BLaER1 treated with 17β-estradiol and CSF1 and Interleukin-3, amounts not matched to agents 10 nM and 100 nM (cell line): ENCODE data around the gene STK32B.
"Not testable (repeated sequence)": the region's sequence is repeated elsewhere in the genome, so short reads cannot be mapped to it uniquely, and the experiment has no call there.

Experiments used
- H3K27ac ChIP-seq, 11 experiments: shearing (Covaris generic); formaldehyde crosslinking; 2 replicates each; pipeline ENCODE4 v1.8.1; 2022
- H3K27me3 ChIP-seq, 11 experiments: shearing (Covaris generic); formaldehyde crosslinking; 2 replicates each; pipeline ENCODE4 v1.8.1; 2022
- H3K36me3 ChIP-seq, 11 experiments: shearing (Covaris generic); formaldehyde crosslinking; 2 replicates each; pipeline ENCODE4 v1.8.1; 2022
- H3K4me1 ChIP-seq, 10 experiments: shearing (Covaris generic); formaldehyde crosslinking; 2 replicates each; pipeline ENCODE4 v1.8.1; 2022
- H3K4me2 ChIP-seq, 11 experiments: shearing (Covaris generic); formaldehyde crosslinking; 2 replicates each; pipeline ENCODE4 v1.8.1; 2022
- H3K4me3 ChIP-seq, 10 experiments: shearing (Covaris generic); formaldehyde crosslinking; 2 replicates each; pipeline ENCODE4 v1.8.1; 2022
- H3K9ac ChIP-seq, 11 experiments: shearing (Covaris generic); formaldehyde crosslinking; 2 replicates each; pipeline ENCODE4 v1.8.1; 2022
- H3K9me3 ChIP-seq, 11 experiments: shearing (Covaris generic); formaldehyde crosslinking; replicated peaks in 1 of 11; 2 replicates each; pipeline ENCODE4 v1.8.1; 2022
- H4K20me1 ChIP-seq, 11 experiments: shearing (Covaris generic); formaldehyde crosslinking; 2 replicates each; pipeline ENCODE4 v1.8.1; 2022
- Cebpa-rat ChIP-seq, 11 experiments: shearing (Covaris generic); IDR thresholded peaks; 2 replicates each; pipeline ENCODE4 v1.8.1; 2022

The STK32B gene

DNA sequence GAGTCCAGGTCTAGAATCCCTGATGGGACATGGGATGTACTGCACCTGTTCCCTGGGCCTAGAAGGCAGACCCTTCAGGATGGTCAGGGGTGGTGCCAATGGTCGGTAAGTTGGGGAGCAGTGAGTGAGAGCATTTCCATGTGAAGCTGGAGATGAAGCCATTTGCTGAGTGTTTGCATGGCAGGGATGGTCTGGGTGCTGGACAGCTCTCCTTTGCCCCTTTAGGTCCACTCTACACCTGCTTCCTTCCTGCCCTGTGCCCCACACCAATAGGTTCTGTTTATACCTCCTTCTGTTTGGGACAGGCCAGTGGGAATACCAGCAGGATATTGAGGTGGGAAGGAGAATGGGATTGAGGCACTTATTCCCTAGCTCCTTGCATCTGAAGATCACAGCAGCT is 181.3 kb downstream of the STK32B start:
- Histone ChIP-seq H3K4me2 (no peak overlapping the region), H3K27me3 (no peaks in the 10 kb centered on the region), H3K4me3 (no peak overlapping the region), H3K9ac (no peak overlapping the region), H3K36me3 (no peaks in the 10 kb centered on the region), H3K4me1 (no peaks in the 10 kb centered on the region), H3K9me3 (no peaks in the 10 kb centered on the region), H4K20me1 (no peaks in the 10 kb centered on the region), H3K27ac (no peak overlapping the region)
- no peak for TF ChIP-seq Cebpa-rat (IDR thresholded peaks at IDR 0.05)

GRCh38 chr4:5237086-5237660 is 185.9 kb downstream of the STK32B start:
- H3K4me1 ChIP-seq, result no peaks in the 10 kb centered on the region
- no peak overlapping the region for H3K4me3 ChIP-seq
- no peak overlapping the region for H3K27ac ChIP-seq
- no peak overlapping the region for H3K4me2 ChIP-seq
- no peak overlapping the region for H3K9ac ChIP-seq
- H3K27me3 ChIP-seq, result no peaks in the 10 kb centered on the region
- no peaks in the 10 kb centered on the region for H4K20me1 ChIP-seq
- TF ChIP-seq Cebpa-rat (IDR thresholded peaks at IDR 0.05), result no peak
- 0 out of 22 replicates have a peak, but pooled peaks cover 0 to 6% (median 0%) of the 10 kb centered on the region in 11 experiments for H3K9me3 ChIP-seq
- H3K36me3 ChIP-seq, result no peaks in the 10 kb centered on the region

GRCh38 chr4:5238173-5238572 is 186.9 kb downstream of the STK32B start:
- Histone ChIP-seq H3K4me2 (no peak overlapping the region), H3K36me3 (no peaks in the 10 kb centered on the region), H3K4me1 (no peaks in the 10 kb centered on the region), H3K9ac (no peak overlapping the region), H4K20me1 (no peaks in the 10 kb centered on the region), H3K27me3 (no peaks in the 10 kb centered on the region), H3K9me3 (0 out of 22 replicates have a peak, but pooled peaks cover 0 to 6% (median 0%) of the 10 kb centered on the region in 11 experiments), H3K4me3 (no peak overlapping the region), H3K27ac (no peak overlapping the region)
- TF ChIP-seq Cebpa-rat (IDR thresholded peaks at IDR 0.05), result no peak

DNA sequence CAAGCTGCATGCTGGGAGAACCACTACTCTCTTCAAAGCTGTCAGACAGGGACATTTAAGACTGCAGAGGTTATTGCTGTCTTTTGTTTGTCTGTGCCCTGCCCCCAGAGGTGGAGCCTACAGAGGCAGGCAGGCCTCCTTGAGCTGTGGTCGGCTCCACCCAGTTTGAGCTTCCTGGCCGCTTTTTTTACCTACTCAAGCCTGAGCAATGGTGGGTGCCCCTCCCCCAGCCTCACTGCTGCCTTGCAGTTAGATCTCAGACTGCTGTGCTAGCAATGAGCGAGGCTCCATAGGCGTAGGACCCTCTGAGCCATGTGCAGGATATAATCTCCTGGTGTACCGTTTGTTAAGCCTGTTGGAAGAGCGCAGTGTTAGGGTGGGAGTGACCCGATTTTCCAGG is 195.8 kb downstream of the STK32B start:
- H3K4me1 ChIP-seq, H3K9ac ChIP-seq, H3K36me3 ChIP-seq, H3K27me3 ChIP-seq, H3K4me2 ChIP-seq, H3K27ac ChIP-seq, H3K4me3 ChIP-seq, H4K20me1 ChIP-seq: not testable (repeated sequence)
- peaks cover 21 to 33% (median 25%) of the 10 kb centered on the region in 11 experiments for H3K9me3 ChIP-seq

DNA sequence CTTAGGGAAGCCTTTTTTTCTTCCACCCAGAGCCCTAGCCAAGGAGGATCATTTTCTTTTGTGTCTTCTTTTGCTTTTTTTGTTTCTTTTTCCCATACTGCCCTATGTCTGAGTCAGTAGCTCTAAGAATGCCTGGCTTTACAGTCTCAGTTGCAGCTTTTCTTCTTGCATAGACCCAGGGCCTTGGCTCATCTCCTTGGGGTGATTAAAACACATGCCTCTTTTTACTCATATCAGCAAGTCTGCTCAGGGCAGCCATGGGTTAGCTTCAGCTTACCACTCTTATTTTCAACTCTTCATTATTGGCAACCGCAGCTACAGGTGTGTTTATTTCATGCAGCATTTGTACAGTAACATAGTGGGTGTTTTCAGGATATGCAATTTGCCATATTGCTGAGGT is 196.5 kb downstream of the STK32B start:
- no peak overlapping the region for H3K4me2 ChIP-seq

GRCh38 chr4:5249727-5250126 is 198.4 kb downstream of the STK32B start:
- TF ChIP-seq Cebpa-rat (IDR thresholded peaks at IDR 0.05), result no peak

More for the DNA sequence above, 196.5 kb downstream of the STK32B start:
- no peaks in the 10 kb centered on the region for H4K20me1 ChIP-seq
- no peak overlapping the region for H3K9ac ChIP-seq
- no peaks in the 10 kb centered on the region for H3K36me3 ChIP-seq
- H3K4me1 ChIP-seq, result 0 out of 20 replicates have a peak, but pooled peaks cover 0 to 3% (median 0%) of the 10 kb centered on the region in 10 experiments
- no peaks in the 10 kb centered on the region for H3K27me3 ChIP-seq
- TF ChIP-seq Cebpa-rat (IDR thresholded peaks at IDR 0.05), result no peak
- H3K4me3 ChIP-seq, result no peak overlapping the region
- no peak overlapping the region for H3K27ac ChIP-seq
- peaks cover 21 to 33% (median 25%) of the 10 kb centered on the region in 11 experiments for H3K9me3 ChIP-seq

DNA sequence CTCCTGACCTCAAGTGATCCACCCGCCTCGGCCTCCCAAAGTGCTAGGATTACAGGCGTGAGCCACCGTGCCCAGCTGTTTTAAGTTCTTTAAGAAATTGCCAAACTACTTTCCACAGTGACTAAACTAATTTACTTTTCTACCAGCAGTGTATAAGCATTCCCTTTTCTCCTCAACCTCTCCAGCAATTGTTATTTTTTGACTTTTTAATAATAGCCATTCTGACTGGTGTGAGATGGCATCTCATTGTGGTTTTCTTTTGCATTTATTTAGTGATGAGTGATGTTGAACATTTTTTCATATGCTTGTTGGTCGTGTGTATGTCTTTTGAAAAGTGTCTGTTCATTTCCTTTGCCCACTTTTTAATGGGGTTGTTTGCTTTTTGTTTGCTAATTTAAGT is 199.3 kb downstream of the STK32B start:
- H3K36me3 ChIP-seq, H3K9ac ChIP-seq, H3K4me3 ChIP-seq, H3K4me1 ChIP-seq, H3K27me3 ChIP-seq, H3K27ac ChIP-seq, H4K20me1 ChIP-seq, H3K4me2 ChIP-seq: not testable (repeated sequence)
- peaks cover 21 to 33% (median 25%) of the 10 kb centered on the region in 11 experiments for H3K9me3 ChIP-seq

More at GRCh38 chr4:5249727-5250126, 198.4 kb downstream of the STK32B start:
- Histone ChIP-seq H3K27ac (no peak overlapping the region), H3K27me3 (no peaks in the 10 kb centered on the region), H3K4me1 (0 out of 20 replicates have a peak, but pooled peaks cover 0 to 3% (median 0%) of the 10 kb centered on the region in 10 experiments), H3K4me2 (no peak overlapping the region), H3K4me3 (no peak overlapping the region), H3K9ac (no peak overlapping the region), H3K9me3 (peaks cover 21 to 33% (median 25%) of the 10 kb centered on the region in 11 experiments), H3K36me3 (no peaks in the 10 kb centered on the region), H4K20me1 (no peaks in the 10 kb centered on the region)

DNA sequence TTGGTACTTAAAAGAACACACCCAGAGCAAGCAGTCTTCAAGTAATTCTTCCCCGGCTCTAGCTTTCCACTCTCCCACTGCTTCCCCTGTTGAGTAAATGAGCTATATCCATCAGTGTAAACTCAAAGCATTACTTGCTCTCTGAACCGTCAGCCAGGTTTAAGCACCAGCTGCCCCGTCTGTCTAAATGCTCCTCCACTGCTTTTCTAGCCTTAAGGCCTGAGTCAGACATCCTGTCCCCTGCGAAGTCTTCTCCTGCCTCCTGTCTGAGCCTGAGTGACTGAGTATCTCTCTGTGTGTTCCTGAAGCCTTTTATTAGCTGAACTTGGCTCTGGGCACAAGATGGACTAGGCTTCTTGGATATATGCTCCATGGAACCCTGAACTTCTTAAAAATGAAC is 205.1 kb downstream of the STK32B start:
- Histone ChIP-seq H3K9me3 (0 out of 22 replicates have a peak, but pooled peaks cover 0 to 3% (median 0%) of the 10 kb centered on the region in 11 experiments), H3K4me2 (no peak overlapping the region)
- no peak for TF ChIP-seq Cebpa-rat (IDR thresholded peaks at IDR 0.05)

GRCh38 chr4:5257086-5257485 is 205.8 kb downstream of the STK32B start:
- no peaks in the 10 kb centered on the region for H3K4me1 ChIP-seq
- H3K4me2 ChIP-seq, result no peak overlapping the region
- H3K36me3 ChIP-seq, result no peaks in the 10 kb centered on the region
- H3K27me3 ChIP-seq, result no peaks in the 10 kb centered on the region
- no peak overlapping the region for H3K4me3 ChIP-seq
- no peak for TF ChIP-seq Cebpa-rat (IDR thresholded peaks at IDR 0.05)
- H3K9me3 ChIP-seq, result 0 out of 22 replicates have a peak, but pooled peaks cover 0 to 3% (median 0%) of the 10 kb centered on the region in 11 experiments
- no peaks in the 10 kb centered on the region; a peak in 1 of 22 replicates for H4K20me1 ChIP-seq
- no peak overlapping the region for H3K9ac ChIP-seq
- H3K27ac ChIP-seq, result no peak overlapping the region

More for the DNA sequence above, 205.1 kb downstream of the STK32B start:
- H3K27ac ChIP-seq, result no peak overlapping the region
- no peak overlapping the region for H3K4me3 ChIP-seq
- no peaks in the 10 kb centered on the region; a peak in 1 of 22 replicates for H4K20me1 ChIP-seq
- no peaks in the 10 kb centered on the region for H3K4me1 ChIP-seq
- H3K9ac ChIP-seq, result no peak overlapping the region
- no peaks in the 10 kb centered on the region for H3K27me3 ChIP-seq
- H3K36me3 ChIP-seq, result no peaks in the 10 kb centered on the region

- TF ChIP-seq Cebpa-rat (IDR thresholded peaks at IDR 0.05), result no peak
- no peaks in the 10 kb centered on the region; a peak in 1 of 22 replicates for H4K20me1 ChIP-seq
- H3K36me3 ChIP-seq, result no peaks in the 10 kb centered on the region
- H3K9me3 ChIP-seq, result no peaks in the 10 kb centered on the region
- H3K4me2 ChIP-seq, result no peak overlapping the region
- H3K9ac ChIP-seq, result no peak overlapping the region
- no peaks in the 10 kb centered on the region for H3K4me1 ChIP-seq
- no peak overlapping the region for H3K4me3 ChIP-seq
- no peaks in the 10 kb centered on the region for H3K27me3 ChIP-seq
- no peak overlapping the region for H3K27ac ChIP-seq
Observed at GRCh38 chr4:5259471-5259870, 208.2 kb downstream of the STK32B start.
